Stimulated activated CD8-positive, alpha-beta memory T cell treated with anti-CD3 and anti-CD28 coated beads, Interleukin-15, amount 100 ng/mL, for 24 hours (primary cell): Measurements from ENCODE around the gene KIR2DL3.
"Not testable (repeated sequence)": the region's sequence is repeated elsewhere in the genome, so short reads cannot be mapped to it uniquely, and the experiment has no call there.

ENCODE experiments used
- DNase-seq: peaks from one replicate; pipeline ENCODE4 v3.0.0-alpha.2; 2020; ENCODE audit warnings: low read depth

Gene KIR2DL3

DNA sequence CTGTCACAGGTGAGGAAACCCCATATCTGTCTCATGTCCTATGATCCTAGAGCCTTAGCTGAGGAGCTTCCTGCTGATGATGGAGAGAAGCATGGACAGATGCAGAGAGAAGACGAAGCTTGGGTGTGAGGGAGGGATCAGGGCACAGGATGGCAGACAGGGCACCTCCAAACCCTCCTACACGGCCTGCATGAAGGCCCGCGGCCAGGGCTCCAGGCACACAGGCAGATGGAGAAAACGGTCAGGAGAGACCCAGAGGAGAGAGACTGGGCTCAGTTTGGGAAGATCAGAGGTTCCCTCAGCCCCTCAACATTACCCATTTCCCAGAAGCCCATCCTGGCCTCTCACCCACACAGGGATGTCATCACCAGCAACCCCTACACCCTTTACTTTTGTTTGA lies 5.8 kb downstream of the KIR2DL3 start:
- not testable (repeated sequence) for DNase-seq

DNA sequence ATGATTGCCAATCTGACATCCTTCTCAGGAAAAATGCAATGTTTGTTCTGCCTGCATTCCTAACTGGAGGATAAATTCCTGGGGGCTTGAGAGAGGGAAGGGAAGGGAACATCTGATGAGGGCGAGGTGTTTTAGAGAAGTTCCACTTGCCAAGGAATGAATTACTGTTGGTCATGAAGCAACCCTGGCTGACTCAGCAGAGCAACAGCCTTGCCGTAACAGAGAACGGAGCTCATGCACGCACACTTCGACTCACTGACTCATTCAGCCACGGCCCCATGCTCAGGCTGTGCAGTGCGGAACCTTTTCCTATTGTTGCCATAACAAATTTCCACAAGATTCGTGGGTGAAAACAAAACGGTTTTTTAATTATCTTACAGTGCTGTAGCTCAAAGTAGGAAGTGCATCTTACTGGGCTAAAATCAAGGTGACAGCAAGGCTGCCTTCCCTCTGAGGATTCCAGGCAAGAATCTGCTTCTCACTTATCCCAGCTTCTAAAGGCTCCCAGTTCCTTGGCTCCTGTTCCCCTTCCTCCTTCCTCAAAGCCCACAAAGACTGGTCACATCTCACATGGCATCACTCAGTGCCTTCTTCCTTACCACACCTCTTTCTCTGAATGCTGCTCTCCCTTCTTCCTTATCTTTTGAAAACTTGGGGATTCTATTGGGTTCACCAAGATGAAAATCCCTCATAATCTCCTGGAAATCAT lies 9.5 kb downstream of the KIR2DL3 start:
- not testable (repeated sequence) for DNase-seq

- not testable (repeated sequence) for DNase-seq
Measured at GRCh38 chr19:54750276-54750675, 12.0 kb downstream of the KIR2DL3 start.

- DNase-seq: not testable (repeated sequence)
Measured at GRCh38 chr19:54756204-54757110, 18.1 kb downstream of the KIR2DL3 start.

GRCh38 chr19:54758577-54758976 lies 20.3 kb downstream of the KIR2DL3 start:
- DNase-seq: not testable (repeated sequence)

GRCh38 chr19:54764219-54764618 lies 25.9 kb downstream of the KIR2DL3 start:
- DNase-seq: not testable (repeated sequence)

DNA sequence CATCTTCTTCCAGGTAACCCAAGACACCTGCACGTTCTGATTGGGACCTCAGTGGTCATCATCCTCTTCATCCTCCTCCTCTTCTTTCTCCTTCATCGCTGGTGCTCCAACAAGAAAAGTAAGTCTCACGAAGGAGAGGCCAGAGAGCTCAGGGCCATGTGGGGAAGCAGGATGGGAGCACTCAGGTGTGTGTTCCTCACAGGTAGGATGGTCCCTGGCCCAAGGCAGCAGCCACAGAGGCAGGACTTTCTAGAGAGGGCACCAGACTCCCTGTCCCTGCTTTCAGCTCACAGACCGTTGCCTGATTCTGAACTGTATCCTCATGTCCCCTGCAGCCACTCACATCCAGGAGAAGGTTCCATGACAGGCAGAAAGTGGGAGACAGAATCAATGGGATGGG lies 28.2 kb downstream of the KIR2DL3 start:
- not testable (repeated sequence) for DNase-seq

DNA sequence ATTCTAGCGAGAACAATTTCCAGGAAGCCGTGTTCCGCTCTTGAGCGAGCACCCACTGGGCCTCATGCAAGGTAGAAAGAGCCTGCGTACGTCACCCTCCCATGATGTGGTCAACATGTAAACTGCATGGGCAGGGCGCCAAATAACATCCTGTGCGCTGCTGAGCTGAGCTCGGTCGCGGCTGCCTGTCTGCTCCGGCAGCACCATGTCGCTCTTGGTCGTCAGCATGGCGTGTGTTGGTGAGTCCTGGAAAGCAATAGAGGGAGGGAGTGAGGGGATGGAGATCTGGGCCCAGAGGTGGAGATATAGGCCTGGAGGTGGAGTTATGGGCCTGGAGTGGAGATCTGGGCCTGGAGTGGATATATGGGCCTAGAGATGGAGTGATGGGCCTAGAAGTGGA lies 31.3 kb downstream of the KIR2DL3 start, which contains the start of gene KIR2DL1:
Gene KIR2DL1, plus strand, starts transcription at position 148 of the 400 bp plus-strand sequence. Its CDS starts 58 bp downstream, at position 206.
- not testable (repeated sequence) for DNase-seq

DNA sequence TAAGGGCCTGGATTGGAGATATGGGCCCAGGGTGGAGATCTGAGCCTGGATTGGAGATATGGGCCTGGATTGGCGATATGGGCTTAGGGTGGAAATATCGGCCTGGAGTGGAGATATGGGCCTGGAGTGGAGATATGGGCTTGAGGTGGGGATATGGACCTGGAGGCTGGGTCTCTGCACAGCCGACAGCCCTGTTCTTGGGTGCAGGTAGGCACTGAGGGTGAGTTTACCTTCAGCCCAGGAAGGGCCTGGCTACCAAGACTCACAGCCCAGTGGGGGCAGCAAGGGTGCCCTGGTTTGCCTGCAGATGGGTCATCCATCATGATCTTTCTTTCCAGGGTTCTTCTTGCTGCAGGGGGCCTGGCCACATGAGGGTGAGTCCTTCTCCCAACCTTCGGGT lies 32.2 kb downstream of the KIR2DL3 start:
- not testable (repeated sequence) for DNase-seq

GRCh38 chr19:54771018-54771960 lies 33.0 kb downstream of the KIR2DL3 start:
- DNase-seq: not testable (repeated sequence)

GRCh38 chr19:54772666-54773065 lies 34.4 kb downstream of the KIR2DL3 start:
- DNase-seq: not testable (repeated sequence)

DNA sequence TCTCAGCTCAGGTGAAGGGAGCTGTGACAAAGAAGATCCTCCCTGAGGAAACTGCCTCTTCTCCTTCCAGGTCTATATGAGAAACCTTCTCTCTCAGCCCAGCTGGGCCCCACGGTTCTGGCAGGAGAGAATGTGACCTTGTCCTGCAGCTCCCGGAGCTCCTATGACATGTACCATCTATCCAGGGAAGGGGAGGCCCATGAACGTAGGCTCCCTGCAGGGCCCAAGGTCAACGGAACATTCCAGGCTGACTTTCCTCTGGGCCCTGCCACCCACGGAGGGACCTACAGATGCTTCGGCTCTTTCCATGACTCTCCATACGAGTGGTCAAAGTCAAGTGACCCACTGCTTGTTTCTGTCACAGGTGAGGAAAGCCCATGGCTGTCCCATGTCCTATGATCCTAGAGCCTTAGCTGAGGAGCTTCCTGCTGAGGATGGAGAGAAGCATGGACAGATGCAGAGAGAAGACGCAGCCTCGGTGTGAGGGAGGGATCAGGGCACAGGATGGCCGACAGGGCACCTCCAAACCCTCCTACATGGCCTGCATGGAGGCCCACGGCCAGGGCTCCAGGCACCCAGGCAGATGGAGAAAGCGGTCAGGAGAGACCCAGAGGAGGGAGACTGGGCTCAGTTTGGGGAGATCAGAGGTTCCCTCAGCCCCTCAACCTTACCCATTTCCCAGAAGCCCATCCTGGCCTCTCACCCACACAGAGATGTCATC lies 36.9 kb downstream of the KIR2DL3 start:
- not testable (repeated sequence) for DNase-seq

DNA sequence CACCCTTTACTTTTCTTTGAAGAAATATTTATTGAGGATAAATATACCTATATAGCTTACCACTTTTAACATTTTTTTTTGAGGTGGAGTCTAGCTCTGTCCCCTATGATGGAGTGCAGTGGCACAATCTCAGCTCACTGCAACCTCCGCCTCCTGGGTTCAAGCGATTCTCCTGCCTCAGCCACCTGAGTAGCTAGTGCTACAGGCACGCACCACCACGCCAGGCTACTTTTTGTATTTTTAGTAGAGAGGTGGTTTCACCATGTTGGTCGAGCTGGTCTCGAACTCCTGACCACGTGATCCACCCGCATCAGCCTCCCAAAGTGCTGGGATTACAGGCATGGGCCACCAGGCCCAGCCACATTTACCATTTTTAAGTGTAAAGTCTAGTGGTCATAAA lies 37.5 kb downstream of the KIR2DL3 start:
- not testable (repeated sequence) for DNase-seq

DNA sequence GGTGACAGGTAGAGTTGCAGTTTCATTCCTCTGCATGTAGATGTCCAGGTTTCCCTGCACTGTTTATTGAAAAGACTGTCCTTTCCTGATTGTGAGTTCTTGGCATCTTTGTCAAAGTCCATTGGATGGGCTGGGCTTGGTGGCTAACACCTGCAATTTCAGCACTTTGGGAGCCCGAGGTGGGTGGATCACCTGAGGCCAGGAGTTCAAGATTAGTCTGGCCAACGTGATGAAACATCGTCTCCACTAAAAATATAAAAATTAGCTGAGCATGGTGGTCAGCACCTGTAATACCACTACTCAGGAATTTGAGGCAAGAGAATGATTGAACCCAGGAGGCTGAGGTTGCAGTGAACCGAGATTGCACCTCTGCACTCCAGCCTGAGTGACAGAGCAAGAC lies 39.5 kb downstream of the KIR2DL3 start:
- DNase-seq: not testable (repeated sequence)

- not testable (repeated sequence) for DNase-seq
Measured at GRCh38 chr19:54778896-54779295, 40.6 kb downstream of the KIR2DL3 start.

DNA sequence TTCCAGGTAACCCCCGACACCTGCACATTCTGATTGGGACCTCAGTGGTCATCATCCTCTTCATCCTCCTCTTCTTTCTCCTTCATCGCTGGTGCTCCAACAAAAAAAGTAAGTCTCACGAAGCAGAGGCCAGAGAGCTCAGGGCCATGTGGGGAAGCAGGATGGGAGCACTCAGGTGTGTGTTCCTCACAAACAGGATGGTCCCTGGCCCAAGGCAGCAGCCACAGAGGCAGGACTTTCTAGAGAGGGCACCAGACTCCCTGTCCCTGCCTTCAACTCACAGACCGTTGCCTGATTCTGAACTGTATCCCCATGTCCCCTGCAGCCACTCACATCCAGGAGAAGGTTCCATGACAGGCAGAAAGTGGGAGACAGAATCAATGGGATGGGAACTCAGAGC lies 44.6 kb downstream of the KIR2DL3 start:
- not testable (repeated sequence) for DNase-seq

DNA sequence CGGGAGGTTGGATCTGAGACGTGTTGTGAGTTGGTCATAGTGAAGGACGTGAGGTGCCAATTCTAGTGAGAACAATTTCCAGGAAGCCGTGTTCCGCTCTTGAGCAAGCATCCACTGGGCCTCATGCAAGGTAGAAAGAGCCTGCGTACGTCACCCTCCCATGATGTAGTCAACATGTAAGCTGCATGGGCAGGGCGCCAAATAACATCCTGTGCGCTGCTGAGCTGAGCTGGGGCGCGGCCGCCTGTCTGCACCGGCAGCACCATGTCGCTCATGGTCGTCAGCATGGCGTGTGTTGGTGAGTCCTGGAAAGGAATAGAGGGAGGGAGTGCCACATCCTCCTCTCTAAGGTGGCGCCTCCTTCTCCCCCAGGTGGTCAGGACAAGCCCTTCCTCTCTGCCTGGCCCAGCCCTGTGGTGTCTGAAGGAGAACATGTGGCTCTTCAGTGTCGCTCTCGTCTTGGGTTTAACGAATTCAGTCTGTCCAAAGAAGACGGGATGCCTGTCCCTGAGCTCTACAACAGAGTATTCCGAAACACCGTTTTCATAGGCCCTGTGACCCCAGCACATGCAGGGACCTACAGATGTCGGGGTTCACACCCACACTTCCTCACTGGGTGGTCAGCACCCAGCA lies 47.9 kb downstream of the KIR2DL3 start:
- not testable (repeated sequence) for DNase-seq

DNA sequence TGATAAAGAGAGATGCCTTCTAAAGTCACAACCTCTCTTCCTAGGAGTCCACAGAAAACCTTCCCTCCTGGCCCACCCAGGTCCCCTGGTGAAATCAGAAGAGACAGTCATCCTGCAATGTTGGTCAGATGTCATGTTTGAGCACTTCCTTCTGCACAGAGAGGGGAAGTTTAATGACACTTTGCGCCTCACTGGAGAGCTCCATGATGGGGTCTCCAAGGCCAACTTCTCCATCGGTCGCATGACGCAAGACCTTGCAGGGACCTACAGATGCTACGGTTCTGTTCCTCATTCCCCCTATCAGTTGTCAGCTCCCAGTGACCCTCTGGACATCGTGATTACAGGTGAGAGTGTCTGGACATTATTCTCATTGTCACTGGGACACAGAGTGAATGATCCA lies 49.8 kb downstream of the KIR2DL3 start:
- not testable (repeated sequence) for DNase-seq

GRCh38 chr19:54790711-54791110 lies 52.4 kb downstream of the KIR2DL3 start:
- no peak for DNase-seq

DNA sequence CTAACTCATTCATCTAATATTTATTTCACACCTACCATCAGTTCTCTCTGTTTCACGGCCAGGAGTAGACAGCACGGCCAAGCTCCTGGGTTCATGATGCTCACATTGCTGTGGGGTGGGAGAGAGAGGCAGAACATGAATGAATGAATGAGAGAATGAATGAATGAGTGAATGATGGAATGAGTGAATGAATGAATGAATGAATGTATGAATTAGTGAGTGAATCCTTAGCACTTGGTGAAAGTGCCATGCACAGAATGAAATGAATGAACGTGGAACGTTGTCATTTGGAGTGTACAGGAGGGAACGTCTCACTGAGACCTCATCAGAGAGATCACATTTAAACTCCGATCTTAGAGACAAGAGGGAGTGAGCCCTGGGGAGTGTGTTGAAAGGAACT lies 53.2 kb downstream of the KIR2DL3 start:
- DNase-seq: no peak

DNA sequence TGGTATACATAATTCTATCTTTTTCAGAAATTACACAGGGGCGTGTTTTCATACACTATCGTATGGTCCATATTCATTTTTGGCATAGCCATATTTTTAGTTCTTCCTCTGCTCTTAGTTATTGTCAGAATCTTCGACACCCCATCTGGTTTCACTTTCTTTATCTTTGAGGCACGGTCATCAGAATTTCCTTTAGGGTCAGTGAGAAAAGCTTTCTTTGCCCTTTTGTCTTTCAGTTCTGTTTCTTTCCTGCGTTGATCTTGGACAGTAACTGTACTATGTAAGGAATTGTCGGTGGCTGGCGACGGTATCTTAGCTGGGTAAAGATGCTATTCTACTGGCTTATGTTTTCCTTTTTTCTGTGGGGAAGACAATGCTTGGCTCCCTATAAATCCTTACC lies 54.5 kb downstream of the KIR2DL3 start:
- no peak for DNase-seq
